GM19395 (cell line): ENCODE measurements around the gene DNAJC4.
A peak's percentile ranks its signal among the peaks of the same experiment; 100 is the strongest.

ENCODE experiments used
- ATAC-seq: cut with Tn5 transposase; IDR thresholded peaks from one replicate; pipeline ENCODE4 v1.9.1; 2021; ENCODE audit warnings: mild to moderate bottlenecking, moderate library complexity; ENCODE audit not compliant: unreplicated experiment

DNAJC4 gene

GRCh38 chr11:64227405-64227956, 2.9 kb upstream of the DNAJC4 start:
- no peak for ATAC-seq

- no peak for ATAC-seq
Measured at GRCh38 chr11:64229090-64229743, 1.1 kb upstream of the DNAJC4 start.

GRCh38 chr11:64229744-64230170, 591 bp upstream of the DNAJC4 start:
- ATAC-seq: no peak

GRCh38 chr11:64230985-64231365, 627 bp downstream of the DNAJC4 start:
- no peak for ATAC-seq

GRCh38 chr11:64231546-64231945, 1.2 kb downstream of the DNAJC4 start:
- ATAC-seq: no peak

GRCh38 chr11:64232182-64232966, 2.0 kb downstream of the DNAJC4 start:
- ATAC-seq: no peak

- no peak for ATAC-seq
Measured at GRCh38 chr11:64232967-64233315, 2.6 kb downstream of the DNAJC4 start.

GRCh38 chr11:64233913-64234586, 3.7 kb downstream of the DNAJC4 start, which contains the start of gene VEGFB:
Gene VEGFB (plus strand): TSS chr11:64234584. CDS start chr11:64234834, 250 bp downstream.
- ATAC-seq: no peak

- ATAC-seq: no peak
Measured at GRCh38 chr11:64234647-64235379, 4.5 kb downstream of the DNAJC4 start.

GRCh38 chr11:64235437-64236161, 5.3 kb downstream of the DNAJC4 start:
- no peak for ATAC-seq

GRCh38 chr11:64237484-64237951, 7.2 kb downstream of the DNAJC4 start:
- no peak for ATAC-seq

- no peak for ATAC-seq
Measured at GRCh38 chr11:64238076-64238475, 7.7 kb downstream of the DNAJC4 start.

- no peak for ATAC-seq
Measured at GRCh38 chr11:64238999-64239398, 8.7 kb downstream of the DNAJC4 start.

GRCh38 chr11:64239662-64240434, 9.5 kb downstream of the DNAJC4 start:
- ATAC-seq: no peak

GRCh38 chr11:64240435-64241240, 10.3 kb downstream of the DNAJC4 start, which contains the start of gene FKBP2:
Gene FKBP2 (plus strand): TSS chr11:64241095. CDS start chr11:64242388, 1,293 bp downstream.
- peak; percentile 45 for ATAC-seq

GRCh38 chr11:64241241-64241490, 10.8 kb downstream of the DNAJC4 start:
- peak; percentile 69 for ATAC-seq

GRCh38 chr11:64241491-64242374, 11.4 kb downstream of the DNAJC4 start:
- ATAC-seq: peak; percentile 13
